Ishikawa (cell line): ENCODE measurements around the gene RNF125.

ENCODE experiments used
- CEBPB ChIP-seq: IDR thresholded peaks from 2 replicates; pipeline ENCODE4 v1.6.1; 2012
- CREB1 ChIP-seq: IDR thresholded peaks from 2 replicates; pipeline ENCODE4 v1.6.1; 2012; ENCODE audit warnings: low read depth
- EP300 ChIP-seq: IDR thresholded peaks from 2 replicates; pipeline ENCODE4 v1.6.1; 2012; ENCODE audit warnings: borderline replicate concordance
- NFIC ChIP-seq: IDR thresholded peaks from 2 replicates; pipeline ENCODE4 v1.6.1; 2012
- RAD21 ChIP-seq: IDR thresholded peaks from 2 replicates; pipeline ENCODE4 v1.6.1; 2012; ENCODE audit warnings: low read depth
- TAF1 ChIP-seq: IDR thresholded peaks from 2 replicates; pipeline ENCODE4 v1.6.1; 2012; ENCODE audit warnings: low read depth, mild to moderate bottlenecking
- TCF12 ChIP-seq: IDR thresholded peaks from 2 replicates; pipeline ENCODE4 v1.6.1; 2012; ENCODE audit warnings: low read depth
- TEAD4 ChIP-seq: IDR thresholded peaks from 2 replicates; pipeline ENCODE4 v1.6.1; 2012
- YY1 ChIP-seq: IDR thresholded peaks from 2 replicates; pipeline ENCODE4 v1.6.1; 2012; ENCODE audit warnings: low read depth
- ZBTB7A ChIP-seq: IDR thresholded peaks from 2 replicates; pipeline ENCODE4 v1.6.1; 2012; ENCODE audit warnings: low read depth
- TF ChIP-seq, protein P1 (sequence below): IDR thresholded peaks from 2 replicates; pipeline ENCODE4 v1.6.1; 2012; ENCODE audit warnings: low read depth, mild to moderate bottlenecking
- TF ChIP-seq, protein P2 (sequence below): IDR thresholded peaks from 2 replicates; pipeline ENCODE4 v1.6.1; 2012
- TF ChIP-seq, protein P3 (sequence below): IDR thresholded peaks from 2 replicates; pipeline ENCODE4 v1.6.1; 2012

DNA sequence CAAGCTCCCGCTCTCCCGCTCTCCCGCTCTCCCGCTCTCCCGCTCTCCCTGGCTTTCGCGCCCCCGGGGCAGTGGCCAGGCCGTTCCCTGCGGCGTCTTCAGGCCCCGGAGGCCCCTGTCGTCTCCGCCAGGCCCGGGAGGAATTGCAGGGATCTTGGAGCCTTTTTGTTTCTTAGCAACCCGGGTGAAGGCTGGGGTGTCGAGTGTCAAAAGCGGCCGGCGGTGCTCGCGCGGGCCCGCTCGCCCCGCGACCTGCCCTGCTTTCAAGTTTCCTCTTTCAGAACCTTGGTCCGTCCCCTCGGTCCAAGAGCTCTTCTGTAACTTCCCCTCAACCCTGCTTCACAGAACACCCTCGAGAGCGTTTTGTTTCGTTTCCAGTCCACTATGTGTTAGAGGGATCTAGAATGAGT is 74.5 kb downstream of the RNF125 start:
- TF ChIP-seq CREB1: no peak
- no peak for TF ChIP-seq YY1
- no peak for TF ChIP-seq ZBTB7A
- no peak for TF ChIP-seq CEBPB
- TF ChIP-seq, protein P1, sequence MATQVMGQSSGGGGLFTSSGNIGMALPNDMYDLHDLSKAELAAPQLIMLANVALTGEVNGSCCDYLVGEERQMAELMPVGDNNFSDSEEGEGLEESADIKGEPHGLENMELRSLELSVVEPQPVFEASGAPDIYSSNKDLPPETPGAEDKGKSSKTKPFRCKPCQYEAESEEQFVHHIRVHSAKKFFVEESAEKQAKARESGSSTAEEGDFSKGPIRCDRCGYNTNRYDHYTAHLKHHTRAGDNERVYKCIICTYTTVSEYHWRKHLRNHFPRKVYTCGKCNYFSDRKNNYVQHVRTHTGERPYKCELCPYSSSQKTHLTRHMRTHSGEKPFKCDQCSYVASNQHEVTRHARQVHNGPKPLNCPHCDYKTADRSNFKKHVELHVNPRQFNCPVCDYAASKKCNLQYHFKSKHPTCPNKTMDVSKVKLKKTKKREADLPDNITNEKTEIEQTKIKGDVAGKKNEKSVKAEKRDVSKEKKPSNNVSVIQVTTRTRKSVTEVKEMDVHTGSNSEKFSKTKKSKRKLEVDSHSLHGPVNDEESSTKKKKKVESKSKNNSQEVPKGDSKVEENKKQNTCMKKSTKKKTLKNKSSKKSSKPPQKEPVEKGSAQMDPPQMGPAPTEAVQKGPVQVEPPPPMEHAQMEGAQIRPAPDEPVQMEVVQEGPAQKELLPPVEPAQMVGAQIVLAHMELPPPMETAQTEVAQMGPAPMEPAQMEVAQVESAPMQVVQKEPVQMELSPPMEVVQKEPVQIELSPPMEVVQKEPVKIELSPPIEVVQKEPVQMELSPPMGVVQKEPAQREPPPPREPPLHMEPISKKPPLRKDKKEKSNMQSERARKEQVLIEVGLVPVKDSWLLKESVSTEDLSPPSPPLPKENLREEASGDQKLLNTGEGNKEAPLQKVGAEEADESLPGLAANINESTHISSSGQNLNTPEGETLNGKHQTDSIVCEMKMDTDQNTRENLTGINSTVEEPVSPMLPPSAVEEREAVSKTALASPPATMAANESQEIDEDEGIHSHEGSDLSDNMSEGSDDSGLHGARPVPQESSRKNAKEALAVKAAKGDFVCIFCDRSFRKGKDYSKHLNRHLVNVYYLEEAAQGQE: no peak
- TF ChIP-seq, protein P2, sequence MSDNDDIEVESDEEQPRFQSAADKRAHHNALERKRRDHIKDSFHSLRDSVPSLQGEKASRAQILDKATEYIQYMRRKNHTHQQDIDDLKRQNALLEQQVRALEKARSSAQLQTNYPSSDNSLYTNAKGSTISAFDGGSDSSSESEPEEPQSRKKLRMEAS: no peak
- TF ChIP-seq RAD21: no peak
- no peak for TF ChIP-seq EP300
- TF ChIP-seq NFIC: no peak
- TF ChIP-seq TAF1: no peak
- TF ChIP-seq TCF12: no peak
- TF ChIP-seq TEAD4: no peak
- TF ChIP-seq, protein P3, sequence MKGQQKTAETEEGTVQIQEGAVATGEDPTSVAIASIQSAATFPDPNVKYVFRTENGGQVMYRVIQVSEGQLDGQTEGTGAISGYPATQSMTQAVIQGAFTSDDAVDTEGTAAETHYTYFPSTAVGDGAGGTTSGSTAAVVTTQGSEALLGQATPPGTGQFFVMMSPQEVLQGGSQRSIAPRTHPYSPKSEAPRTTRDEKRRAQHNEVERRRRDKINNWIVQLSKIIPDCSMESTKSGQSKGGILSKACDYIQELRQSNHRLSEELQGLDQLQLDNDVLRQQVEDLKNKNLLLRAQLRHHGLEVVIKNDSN: no peak
